Activated CD8-positive, alpha-beta memory T cell treated with anti-CD3 and anti-CD28 coated beads for 1 hour (primary cell): ENCODE measurements around the gene MAP2K6.

Experiments
- DNase-seq, 2 donors: peaks; one replicate each; pipeline ENCODE4 v3.0.0-alpha.2; 2020; ENCODE audit warnings: low read depth in 1 of 2; ENCODE audit errors: extremely low read depth in 1 of 2

Gene MAP2K6

GRCh38 chr17:69486779-69487637, 72.5 kb downstream of the MAP2K6 start:
- DNase-seq, result no peak

- DNase-seq, result no peak
These were observed 74.8 kb downstream of the MAP2K6 start for GRCh38 chr17:69489313-69489712.

GRCh38 chr17:69492410-69493071, 78.0 kb downstream of the MAP2K6 start:
- no peak for DNase-seq

- no peak for DNase-seq
These were observed 81.3 kb downstream of the MAP2K6 start for GRCh38 chr17:69495787-69496186.

GRCh38 chr17:69497161-69497560, 82.7 kb downstream of the MAP2K6 start:
- DNase-seq, result no peak

GRCh38 chr17:69499318-69499717, 84.8 kb downstream of the MAP2K6 start:
- no peak for DNase-seq

- DNase-seq, result no peak
These were observed 86.5 kb downstream of the MAP2K6 start for GRCh38 chr17:69500911-69501429.

GRCh38 chr17:69501591-69502468, 87.3 kb downstream of the MAP2K6 start:
- DNase-seq, result no peak

- no peak for DNase-seq
These were observed 89.2 kb downstream of the MAP2K6 start for GRCh38 chr17:69503711-69504110.

- DNase-seq, result no peak
These were observed 91.2 kb downstream of the MAP2K6 start for GRCh38 chr17:69505740-69506139.

- DNase-seq, result no peak
These were observed 92.0 kb downstream of the MAP2K6 start for GRCh38 chr17:69506489-69506888.

GRCh38 chr17:69508814-69509213, 94.3 kb downstream of the MAP2K6 start:
- no peak for DNase-seq

GRCh38 chr17:69511250-69511649, 96.8 kb downstream of the MAP2K6 start:
- no peak for DNase-seq

- DNase-seq, result no peak
These were observed 98.4 kb downstream of the MAP2K6 start for GRCh38 chr17:69512946-69513345.

GRCh38 chr17:69516225-69516624, 101.7 kb downstream of the MAP2K6 start:
- no peak for DNase-seq

GRCh38 chr17:69516911-69517310, 102.4 kb downstream of the MAP2K6 start:
- no peak for DNase-seq

GRCh38 chr17:69518951-69519350, 104.5 kb downstream of the MAP2K6 start:
- DNase-seq, result no peak

GRCh38 chr17:69523244-69523861, 108.9 kb downstream of the MAP2K6 start:
- DNase-seq, result no peak

- DNase-seq, result no peak
These were observed 110.4 kb downstream of the MAP2K6 start for GRCh38 chr17:69524854-69525253.
